ENCODE data around the gene EFCAB5. TPM values are rescaled to one million over a fixed set of nuclear protein-coding genes. Genes with fewer than 3 reads are reported as not detected.

EFCAB5 gene
- total RNA-seq, 1 donor from 2014 or later: 0.71 TPM

DNA sequence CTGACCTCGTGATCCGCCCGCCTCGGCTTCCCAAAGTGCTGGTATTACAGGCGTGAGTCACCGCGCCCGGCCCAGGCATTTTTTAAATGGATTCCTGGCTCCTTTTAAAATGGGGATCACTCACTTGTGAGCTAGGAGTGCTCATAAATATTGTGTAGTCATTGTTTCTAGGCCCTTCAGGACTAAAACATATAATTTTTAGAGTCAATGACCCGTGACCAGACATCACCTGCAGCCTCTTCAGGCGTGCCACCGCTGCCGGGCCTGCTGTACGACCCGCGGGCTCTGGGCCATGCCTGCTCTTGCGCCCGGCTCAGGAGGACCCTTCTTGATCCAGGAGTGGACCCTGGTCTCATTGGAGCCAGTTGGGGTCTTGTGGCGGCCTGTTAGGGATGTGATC is 30.8 kb downstream of the EFCAB5 start:
- no peak overlapping the region for H2AFZ ChIP-seq (replicated peaks)
- H3K9me3 Mint-ChIP-seq: no peaks in the 10 kb centered on the region
- H3K36me3 Mint-ChIP-seq: no peaks in the 10 kb centered on the region
- H3K4me3 Mint-ChIP-seq: no peak overlapping the region
- H3K27ac ChIP-seq: no peak overlapping the region
- H3K79me2 ChIP-seq (ENCODE audit: low read depth): no peaks in the 10 kb centered on the region
- TF ChIP-seq EZH2phosphoT487 (IDR thresholded peaks at IDR 0.05) (no peak), EZH2 (IDR thresholded peaks at IDR 0.05) (no peak)
- TF ChIP-seq, protein P1, sequence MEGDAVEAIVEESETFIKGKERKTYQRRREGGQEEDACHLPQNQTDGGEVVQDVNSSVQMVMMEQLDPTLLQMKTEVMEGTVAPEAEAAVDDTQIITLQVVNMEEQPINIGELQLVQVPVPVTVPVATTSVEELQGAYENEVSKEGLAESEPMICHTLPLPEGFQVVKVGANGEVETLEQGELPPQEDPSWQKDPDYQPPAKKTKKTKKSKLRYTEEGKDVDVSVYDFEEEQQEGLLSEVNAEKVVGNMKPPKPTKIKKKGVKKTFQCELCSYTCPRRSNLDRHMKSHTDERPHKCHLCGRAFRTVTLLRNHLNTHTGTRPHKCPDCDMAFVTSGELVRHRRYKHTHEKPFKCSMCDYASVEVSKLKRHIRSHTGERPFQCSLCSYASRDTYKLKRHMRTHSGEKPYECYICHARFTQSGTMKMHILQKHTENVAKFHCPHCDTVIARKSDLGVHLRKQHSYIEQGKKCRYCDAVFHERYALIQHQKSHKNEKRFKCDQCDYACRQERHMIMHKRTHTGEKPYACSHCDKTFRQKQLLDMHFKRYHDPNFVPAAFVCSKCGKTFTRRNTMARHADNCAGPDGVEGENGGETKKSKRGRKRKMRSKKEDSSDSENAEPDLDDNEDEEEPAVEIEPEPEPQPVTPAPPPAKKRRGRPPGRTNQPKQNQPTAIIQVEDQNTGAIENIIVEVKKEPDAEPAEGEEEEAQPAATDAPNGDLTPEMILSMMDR (IDR thresholded peaks at IDR 0.05): no peak
- H3K4me1 Mint-ChIP-seq: no peaks in the 10 kb centered on the region
- no peaks in the 10 kb centered on the region for H3K27me3 Mint-ChIP-seq (ENCODE audit: insufficient read depth, low read depth)
- no peaks in the 10 kb centered on the region for H3K27me3 ChIP-seq
- no peaks in the 10 kb centered on the region for H3K4me1 ChIP-seq
- no peaks in the 10 kb centered on the region for H3F3A ChIP-seq (ENCODE audit: low read depth)
- no peak for DNase-seq (ENCODE audit: low spot score)
- H3K27ac Mint-ChIP-seq: no peak overlapping the region
- no peak overlapping the region for H3K9ac ChIP-seq
- no peaks in the 10 kb centered on the region for H3K36me3 ChIP-seq
- no peaks in the 10 kb centered on the region for H3K9me3 ChIP-seq (ENCODE audit: low read depth)
- H3K4me2 ChIP-seq: no peak overlapping the region
- no peak overlapping the region for H3K4me3 ChIP-seq
- H4K20me1 ChIP-seq (ENCODE audit: low read depth): no peaks in the 10 kb centered on the region

DNA sequence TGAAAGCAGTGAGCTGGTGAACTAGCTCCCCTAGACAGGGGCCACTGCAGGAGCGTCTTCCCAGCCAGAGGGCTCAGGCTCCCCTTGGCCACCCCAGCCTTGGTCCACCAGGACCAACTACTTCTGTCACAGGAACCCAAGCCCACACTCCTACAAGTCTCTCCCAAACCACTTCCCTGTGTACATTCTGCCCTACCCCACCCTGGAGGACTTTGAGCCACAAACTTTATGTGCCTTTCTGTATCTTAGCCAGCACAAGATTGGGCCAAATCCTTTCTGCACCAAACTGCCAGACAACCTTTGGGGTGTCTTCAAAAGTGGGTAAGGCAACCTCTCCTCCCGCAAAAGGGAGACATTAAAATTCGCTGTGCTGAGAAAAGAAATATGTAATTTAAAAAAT is 31.6 kb downstream of the EFCAB5 start:
- H3K9me3 ChIP-seq (ENCODE audit: low read depth): no peaks in the 10 kb centered on the region
- no peak overlapping the region for H3K27ac Mint-ChIP-seq
- no peak for TF ChIP-seq EZH2phosphoT487 (IDR thresholded peaks at IDR 0.05)
- no peak for TF ChIP-seq EZH2 (IDR thresholded peaks at IDR 0.05)
- TF ChIP-seq, protein P1 (IDR thresholded peaks at IDR 0.05): no peak
- no peaks in the 10 kb centered on the region for H4K20me1 ChIP-seq (ENCODE audit: low read depth)
- H3K4me1 Mint-ChIP-seq: no peaks in the 10 kb centered on the region
- H3K4me1 ChIP-seq: no peaks in the 10 kb centered on the region
- H3K27me3 ChIP-seq: no peaks in the 10 kb centered on the region
- H3K4me3 Mint-ChIP-seq: no peak overlapping the region
- DNase-seq (ENCODE audit: low spot score): no peak
- no peaks in the 10 kb centered on the region for H3K27me3 Mint-ChIP-seq (ENCODE audit: insufficient read depth, low read depth)
- H3K36me3 ChIP-seq: no peaks in the 10 kb centered on the region
- H3K36me3 Mint-ChIP-seq: no peaks in the 10 kb centered on the region
- no peaks in the 10 kb centered on the region for H3K79me2 ChIP-seq (ENCODE audit: low read depth)
- no peak overlapping the region for H3K9ac ChIP-seq
- H3K4me2 ChIP-seq: no peak overlapping the region
- no peak overlapping the region for H3K4me3 ChIP-seq
- H3F3A ChIP-seq (ENCODE audit: low read depth): no peaks in the 10 kb centered on the region
- no peak overlapping the region for H2AFZ ChIP-seq (replicated peaks)
- no peak overlapping the region for H3K27ac ChIP-seq
- H3K9me3 Mint-ChIP-seq: no peaks in the 10 kb centered on the region

GRCh38 chr17:29977836-29978235 is 36.4 kb downstream of the EFCAB5 start:
- Histone ChIP-seq H3K9me3 (ENCODE audit: low read depth) (no peaks in the 10 kb centered on the region), H3K36me3 (no peaks in the 10 kb centered on the region), H3K4me1 (no peaks in the 10 kb centered on the region), H3K79me2 (ENCODE audit: low read depth) (no peaks in the 10 kb centered on the region), H3K4me2 (no peak overlapping the region), H3K4me3 (no peak overlapping the region), H3F3A (ENCODE audit: low read depth) (no peaks in the 10 kb centered on the region), H3K27ac (no peak overlapping the region), H2AFZ (replicated peaks) (no peak overlapping the region), H3K9ac (no peak overlapping the region), H4K20me1 (ENCODE audit: low read depth) (no peaks in the 10 kb centered on the region), H3K27me3 (no peaks in the 10 kb centered on the region)
- no peaks in the 10 kb centered on the region for H3K9me3 Mint-ChIP-seq
- no peaks in the 10 kb centered on the region for H3K36me3 Mint-ChIP-seq
- no peak overlapping the region for H3K4me3 Mint-ChIP-seq
- no peaks in the 10 kb centered on the region for H3K4me1 Mint-ChIP-seq
- DNase-seq (ENCODE audit: low spot score): no peak
- H3K27me3 Mint-ChIP-seq (ENCODE audit: insufficient read depth, low read depth): no peaks in the 10 kb centered on the region
- TF ChIP-seq, protein P1 (IDR thresholded peaks at IDR 0.05): no peak
- TF ChIP-seq EZH2 (IDR thresholded peaks at IDR 0.05): no peak
- H3K27ac Mint-ChIP-seq: no peak overlapping the region

DNA sequence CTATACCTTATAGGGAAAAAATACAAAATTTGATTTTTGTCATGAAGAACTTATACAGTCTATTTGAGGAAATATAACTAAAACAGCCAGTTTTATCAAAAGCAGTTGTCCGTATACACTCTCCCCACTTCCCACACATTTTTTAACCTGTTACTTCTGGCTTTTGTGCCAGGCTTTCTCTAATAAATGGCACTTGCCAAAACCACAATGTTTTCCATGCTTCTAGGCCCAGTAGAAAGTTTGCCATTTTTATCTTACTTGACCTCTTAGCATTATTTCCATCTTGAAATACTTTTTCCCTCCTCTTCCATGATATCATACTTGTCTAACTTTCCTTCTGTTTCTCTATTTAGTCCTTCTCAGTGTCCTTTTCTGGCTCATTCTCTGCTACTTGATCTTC is 38.8 kb downstream of the EFCAB5 start:
- TF ChIP-seq, protein P1 (IDR thresholded peaks at IDR 0.05): no peak

More for the DNA sequence above, 38.8 kb downstream of the EFCAB5 start:
- Histone ChIP-seq H3K9ac (no peak overlapping the region), H2AFZ (replicated peaks) (no peak overlapping the region), H3K9me3 (ENCODE audit: low read depth) (no peaks in the 10 kb centered on the region), H3F3A (ENCODE audit: low read depth) (no peaks in the 10 kb centered on the region), H3K79me2 (ENCODE audit: low read depth) (no peaks in the 10 kb centered on the region), H3K4me2 (no peak overlapping the region), H4K20me1 (ENCODE audit: low read depth) (no peaks in the 10 kb centered on the region), H3K4me3 (no peak overlapping the region), H3K4me1 (no peaks in the 10 kb centered on the region), H3K36me3 (no peaks in the 10 kb centered on the region), H3K27ac (no peak overlapping the region), H3K27me3 (no peaks in the 10 kb centered on the region)
- Mint-ChIP-seq H3K27me3 (ENCODE audit: insufficient read depth, low read depth) (peaks cover 3% of the 10 kb centered on the region), H3K4me3 (no peak overlapping the region), H3K9me3 (peaks cover 2% of the 10 kb centered on the region), H3K36me3 (no peaks in the 10 kb centered on the region), H3K4me1 (no peaks in the 10 kb centered on the region), H3K27ac (no peak overlapping the region)
- no peak for DNase-seq (ENCODE audit: low spot score)
